Activated naive CD4-positive, alpha-beta T cell treated with anti-CD3 and anti-CD28 coated beads for 36 hours (primary cell): ENCODE results near the gene COMP. TPM values are rescaled to one million over a fixed set of nuclear protein-coding genes. Genes with fewer than 3 reads are reported as not detected.
"Not testable (repeated sequence)": the region's sequence is repeated elsewhere in the genome, so short reads cannot be mapped to it uniquely, and the experiment has no call there.

Experiments
- CTCF ChIA-PET: fragments of 350-600 bp; sonication (Branson Sonifier 250); formaldehyde crosslinking; loops from one replicate; lab custom pipeline; 2021; ENCODE audit warnings: antibody characterized with exemption; lab: Charles Lee
- DNase-seq: peaks from one replicate; pipeline ENCODE4 v3.0.0-alpha.2; 2020
- H3K27ac Mint-ChIP-seq: one replicate; pipeline ENCODE4 v1.8.0; 2021; ENCODE audit warnings: mild to moderate bottlenecking, mixed read lengths
- H3K27me3 Mint-ChIP-seq: one replicate; pipeline ENCODE4 v1.8.0; 2021; ENCODE audit warnings: low read depth, mixed read lengths
- H3K36me3 Mint-ChIP-seq: one replicate; pipeline ENCODE4 v1.8.0; 2021; ENCODE audit warnings: low read depth, mixed read lengths
- H3K4me1 Mint-ChIP-seq: one replicate; pipeline ENCODE4 v1.8.0; 2021; ENCODE audit warnings: low read depth, mixed read lengths
- H3K4me3 Mint-ChIP-seq: one replicate; pipeline ENCODE4 v1.8.0; 2021; ENCODE audit warnings: mild to moderate bottlenecking, moderate library complexity, mixed read lengths
- H3K9me3 Mint-ChIP-seq: one replicate; pipeline ENCODE4 v1.8.0; 2021; ENCODE audit warnings: mixed read lengths
- intact Hi-C: fragments of 100-400 bp; cut with micrococcal nuclease; formaldehyde crosslinking; loops from one replicate; pipeline ENCODE4 v1.15.1; 2023
- total RNA-seq, 2 experiments: library from RNA; stranded (reverse); gene quantifications; one replicate each; pipeline ENCODE4 v1.2.3, GENCODE V29; 2021

COMP gene
- total RNA-seq, 2 experiments from 2014 or later: not detected

- no peaks in the 10 kb centered on the region for H3K27me3 Mint-ChIP-seq
- H3K9me3 Mint-ChIP-seq: peaks cover 4% of the 10 kb centered on the region
- no peak for DNase-seq
- H3K27ac Mint-ChIP-seq: no peak overlapping the region
- H3K4me1 Mint-ChIP-seq: peaks cover 6% of the 10 kb centered on the region
- peaks cover 14% of the 10 kb centered on the region for H3K36me3 Mint-ChIP-seq
- no peak overlapping the region for H3K4me3 Mint-ChIP-seq
- intact Hi-C loops: no loop called here
- CTCF ChIA-PET: interaction anchor here (0.6 to 1.1 kb wide), 7 partner anchors 16 to 1434 kb away, joined by 3 read pairs; no protein-coding TSS in a partner anchor
Observed at GRCh38 chr19:18828786-18829185, 37.7 kb upstream of the COMP start.

GRCh38 chr19:18817574-18817973 is 26.5 kb upstream of the COMP start:
- no peaks in the 10 kb centered on the region for H3K9me3 Mint-ChIP-seq
- H3K27me3 Mint-ChIP-seq: no peaks in the 10 kb centered on the region
- H3K36me3 Mint-ChIP-seq: no peaks in the 10 kb centered on the region
- no peak for DNase-seq
- intact Hi-C loops: no loop called here
- no peak overlapping the region for H3K27ac Mint-ChIP-seq
- H3K4me3 Mint-ChIP-seq: no peak overlapping the region
- CTCF ChIA-PET: no interaction called here
- no peaks in the 10 kb centered on the region for H3K4me1 Mint-ChIP-seq

- CTCF ChIA-PET: interaction anchor here (0.6 kb wide), 1 partner anchor 13 kb away, joined by 3 read pairs; no protein-coding TSS in a partner anchor
- intact Hi-C loops, H3K4me1 Mint-ChIP-seq: not testable (repeated sequence)
Observed at GRCh38 chr19:18816645-18817044, 25.5 kb upstream of the COMP start.

GRCh38 chr19:18815673-18816072 is 24.6 kb upstream of the COMP start:
- H3K27ac Mint-ChIP-seq: no peak overlapping the region
- intact Hi-C loops: no loop called here
- DNase-seq: no peak
- CTCF ChIA-PET: interaction anchor here (0.6 kb wide), 1 partner anchor 40 kb away, joined by 4 read pairs; no protein-coding TSS in a partner anchor
- H3K4me3 Mint-ChIP-seq: no peak overlapping the region
- no peaks in the 10 kb centered on the region for H3K9me3 Mint-ChIP-seq
- no peaks in the 10 kb centered on the region for H3K36me3 Mint-ChIP-seq
- H3K27me3 Mint-ChIP-seq: no peaks in the 10 kb centered on the region
- no peaks in the 10 kb centered on the region for H3K4me1 Mint-ChIP-seq

More at GRCh38 chr19:18816645-18817044, 25.5 kb upstream of the COMP start:
- not testable (repeated sequence) for H3K4me3 Mint-ChIP-seq, H3K27me3 Mint-ChIP-seq, H3K27ac Mint-ChIP-seq, H3K36me3 Mint-ChIP-seq, DNase-seq, H3K9me3 Mint-ChIP-seq

- Mint-ChIP-seq H3K4me1 (peaks cover 3% of the 10 kb centered on the region), H3K9me3 (no peaks in the 10 kb centered on the region), H3K27me3 (peaks cover 3% of the 10 kb centered on the region), H3K4me3 (no peak overlapping the region), H3K36me3 (no peaks in the 10 kb centered on the region), H3K27ac (no peak overlapping the region)
- intact Hi-C loops: no loop called here
- CTCF ChIA-PET: no interaction called here
- DNase-seq: no peak
Observed at GRCh38 chr19:18814063-18814462, 23.0 kb upstream of the COMP start.

GRCh38 chr19:18811638-18812037 is 20.5 kb upstream of the COMP start:
- H3K4me3 Mint-ChIP-seq, DNase-seq, H3K36me3 Mint-ChIP-seq, H3K27me3 Mint-ChIP-seq, H3K9me3 Mint-ChIP-seq, H3K27ac Mint-ChIP-seq, intact Hi-C loops, H3K4me1 Mint-ChIP-seq: not testable (repeated sequence)
- CTCF ChIA-PET: interaction anchor here (0.7 kb wide), 1 partner anchor 334 kb away, joined by 5 read pairs; no protein-coding TSS in a partner anchor

GRCh38 chr19:18809149-18809868 is 18.2 kb upstream of the COMP start:
- intact Hi-C loops: no loop called here
- Mint-ChIP-seq H3K9me3 (no peaks in the 10 kb centered on the region), H3K36me3 (no peaks in the 10 kb centered on the region), H3K4me1 (peaks cover 3% of the 10 kb centered on the region), H3K27ac (no peak overlapping the region), H3K27me3 (peaks cover 3% of the 10 kb centered on the region), H3K4me3 (no peak overlapping the region)
- CTCF ChIA-PET: no interaction called here
- no peak for DNase-seq

- no peaks in the 10 kb centered on the region for H3K36me3 Mint-ChIP-seq
- CTCF ChIA-PET: no interaction called here
- intact Hi-C loops: no loop called here
Observed at GRCh38 chr19:18807861-18808331, 16.8 kb upstream of the COMP start.

GRCh38 chr19:18804643-18805042 is 13.5 kb upstream of the COMP start:
- H3K4me1 Mint-ChIP-seq: peaks cover 2% of the 10 kb centered on the region
- CTCF ChIA-PET: no interaction called here

More at GRCh38 chr19:18807861-18808331, 16.8 kb upstream of the COMP start:
- peaks cover 3% of the 10 kb centered on the region for H3K4me1 Mint-ChIP-seq
- no peak for DNase-seq
- peaks cover 6% of the 10 kb centered on the region for H3K27me3 Mint-ChIP-seq
- no peaks in the 10 kb centered on the region for H3K9me3 Mint-ChIP-seq
- no peak overlapping the region for H3K27ac Mint-ChIP-seq
- H3K4me3 Mint-ChIP-seq: no peak overlapping the region

GRCh38 chr19:18804139-18804601 is 13.1 kb upstream of the COMP start:
- Mint-ChIP-seq H3K36me3 (no peaks in the 10 kb centered on the region), H3K27ac (no peak overlapping the region), H3K4me1 (no peaks in the 10 kb centered on the region), H3K9me3 (no peaks in the 10 kb centered on the region), H3K4me3 (no peak overlapping the region), H3K27me3 (peaks cover 5% of the 10 kb centered on the region)
- no peak for DNase-seq
- CTCF ChIA-PET: no interaction called here
- intact Hi-C loops: no loop called here

More at GRCh38 chr19:18804643-18805042, 13.5 kb upstream of the COMP start:
- intact Hi-C loops: no loop called here
- Mint-ChIP-seq H3K27me3 (peaks cover 7% of the 10 kb centered on the region), H3K4me3 (no peak overlapping the region), H3K36me3 (no peaks in the 10 kb centered on the region), H3K27ac (no peak overlapping the region), H3K9me3 (no peaks in the 10 kb centered on the region)
- no peak for DNase-seq

GRCh38 chr19:18803550-18804138 is 12.5 kb upstream of the COMP start:
- Mint-ChIP-seq H3K9me3 (no peaks in the 10 kb centered on the region), H3K27ac (no peak overlapping the region), H3K36me3 (no peaks in the 10 kb centered on the region), H3K27me3 (peaks cover 5% of the 10 kb centered on the region), H3K4me3 (no peak overlapping the region), H3K4me1 (no peaks in the 10 kb centered on the region)
- CTCF ChIA-PET: interaction anchor here (0.6 kb wide), 1 partner anchor 340 kb away, joined by 3 read pairs; no protein-coding TSS in a partner anchor
- intact Hi-C loops: no loop called here
- no peak for DNase-seq

- Mint-ChIP-seq H3K4me3 (no peak overlapping the region), H3K4me1 (no peaks in the 10 kb centered on the region)
Observed at GRCh38 chr19:18802354-18802753, 11.2 kb upstream of the COMP start.

More at GRCh38 chr19:18802354-18802753, 11.2 kb upstream of the COMP start:
- intact Hi-C loops: no loop called here
- H3K36me3 Mint-ChIP-seq: no peaks in the 10 kb centered on the region
- no peak overlapping the region for H3K27ac Mint-ChIP-seq
- CTCF ChIA-PET: no interaction called here
- no peaks in the 10 kb centered on the region for H3K9me3 Mint-ChIP-seq
- H3K27me3 Mint-ChIP-seq: peaks cover 7% of the 10 kb centered on the region
- DNase-seq: no peak
